ENCODE data around the gene HSBP1L1. TPM values are rescaled to one million over a fixed set of nuclear protein-coding genes. Genes with fewer than 3 reads are reported as not detected.

The HSBP1L1 gene
- total RNA-seq, 1 donor from 2014 or later, result 10.0 TPM

- no peak for DNase-seq (ENCODE audit: low spot score)
- Mint-ChIP-seq H3K4me1 (ENCODE audit: low read depth) (peaks cover 10% of the 10 kb centered on the region), H3K4me3 (no peak overlapping the region), H3K36me3 (ENCODE audit: low read depth) (peaks cover 34% of the 10 kb centered on the region), H3K27ac (no peak overlapping the region), H3K27me3 (ENCODE audit: insufficient read depth) (no peaks in the 10 kb centered on the region), H3K9me3 (no peaks in the 10 kb centered on the region)
- intact Hi-C loops (cut with micrococcal nuclease), result no loop called here
These were observed 10.6 kb downstream of the HSBP1L1 start for GRCh38 chr18:79975043-79975442.

- DNase-seq (ENCODE audit: low spot score), result no peak
- H3K4me3 Mint-ChIP-seq, result no peak overlapping the region
- intact Hi-C loops (cut with micrococcal nuclease), result no loop called here
- no peaks in the 10 kb centered on the region for H3K27me3 Mint-ChIP-seq (ENCODE audit: insufficient read depth)
- H3K36me3 Mint-ChIP-seq (ENCODE audit: low read depth), result peaks cover 30% of the 10 kb centered on the region
- H3K4me1 Mint-ChIP-seq (ENCODE audit: low read depth), result peaks cover 12% of the 10 kb centered on the region
- no peak overlapping the region for H3K27ac Mint-ChIP-seq
- H3K9me3 Mint-ChIP-seq, result no peaks in the 10 kb centered on the region
These were observed 11.7 kb downstream of the HSBP1L1 start for GRCh38 chr18:79975985-79976680.

GRCh38 chr18:79979843-79980242 is 15.4 kb downstream of the HSBP1L1 start:
- H3K36me3 Mint-ChIP-seq (ENCODE audit: low read depth), result peaks cover 26% of the 10 kb centered on the region

DNA sequence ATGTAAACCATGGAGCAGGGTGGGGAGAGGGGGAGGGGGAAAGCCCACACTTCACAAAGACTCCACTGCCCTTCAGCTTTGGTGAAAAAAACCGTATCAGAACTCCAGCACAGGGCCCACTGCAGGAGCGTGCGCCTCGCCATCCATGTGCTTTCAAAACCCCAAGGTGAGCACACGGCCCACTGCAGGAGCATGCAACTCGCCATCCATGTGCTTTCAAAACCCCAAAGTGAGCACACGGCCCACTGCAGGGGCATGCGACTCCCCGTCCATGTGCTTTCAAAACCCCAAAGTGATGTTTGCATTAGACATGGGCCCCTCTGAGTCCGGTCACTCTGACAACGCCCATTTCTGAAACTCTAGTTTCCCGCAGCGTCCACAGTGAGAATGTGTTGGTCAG is 16.1 kb downstream of the HSBP1L1 start:
- H3K27ac Mint-ChIP-seq, result no peak overlapping the region
- H3K4me1 Mint-ChIP-seq (ENCODE audit: low read depth), result peaks cover 43% of the 10 kb centered on the region
- no peak overlapping the region for H3K4me3 Mint-ChIP-seq
- intact Hi-C loops (cut with micrococcal nuclease), result loop anchor here (10.0 kb wide), 1 partner anchor 186 kb away; the partner anchor contains the start of gene KCNG2
- H3K9me3 Mint-ChIP-seq, result no peaks in the 10 kb centered on the region
- no peaks in the 10 kb centered on the region for H3K27me3 Mint-ChIP-seq (ENCODE audit: insufficient read depth)
- peaks cover 30% of the 10 kb centered on the region for H3K36me3 Mint-ChIP-seq (ENCODE audit: low read depth)
- no peak for DNase-seq (ENCODE audit: low spot score)

More at GRCh38 chr18:79979843-79980242, 15.4 kb downstream of the HSBP1L1 start:
- intact Hi-C loops (cut with micrococcal nuclease), result loop anchor here (10.0 kb wide), 1 partner anchor 185 kb away; the partner anchor contains the start of gene KCNG2
- H3K27me3 Mint-ChIP-seq (ENCODE audit: insufficient read depth), result no peaks in the 10 kb centered on the region
- H3K9me3 Mint-ChIP-seq, result no peaks in the 10 kb centered on the region
- DNase-seq (ENCODE audit: low spot score), result no peak
- peaks cover 35% of the 10 kb centered on the region for H3K4me1 Mint-ChIP-seq (ENCODE audit: low read depth)
- H3K4me3 Mint-ChIP-seq, result no peak overlapping the region
- no peak overlapping the region for H3K27ac Mint-ChIP-seq

GRCh38 chr18:79982736-79983135 is 18.3 kb downstream of the HSBP1L1 start:
- intact Hi-C loops (cut with micrococcal nuclease), result loop anchor here (10.0 kb wide), 1 partner anchor 188 kb away; the partner anchor contains the start of gene KCNG2
- H3K36me3 Mint-ChIP-seq (ENCODE audit: low read depth), result peaks cover 36% of the 10 kb centered on the region

GRCh38 chr18:79983253-79983652 is 18.8 kb downstream of the HSBP1L1 start:
- intact Hi-C loops (cut with micrococcal nuclease), result loop anchor here (10.0 kb wide), 1 partner anchor 188 kb away; the partner anchor contains the start of gene KCNG2
- Mint-ChIP-seq H3K27ac (no peak overlapping the region), H3K4me3 (no peak overlapping the region), H3K36me3 (ENCODE audit: low read depth) (peaks cover 32% of the 10 kb centered on the region), H3K27me3 (ENCODE audit: insufficient read depth) (no peaks in the 10 kb centered on the region), H3K4me1 (ENCODE audit: low read depth) (peaks cover 58% of the 10 kb centered on the region), H3K9me3 (no peaks in the 10 kb centered on the region)
- no peak for DNase-seq (ENCODE audit: low spot score)

More at GRCh38 chr18:79982736-79983135, 18.3 kb downstream of the HSBP1L1 start:
- Mint-ChIP-seq H3K27ac (peak overlapping the region; percentile 59), H3K27me3 (ENCODE audit: insufficient read depth) (no peaks in the 10 kb centered on the region), H3K4me3 (no peak overlapping the region), H3K4me1 (ENCODE audit: low read depth) (peaks cover 58% of the 10 kb centered on the region), H3K9me3 (no peaks in the 10 kb centered on the region)
- no peak for DNase-seq (ENCODE audit: low spot score)

DNA sequence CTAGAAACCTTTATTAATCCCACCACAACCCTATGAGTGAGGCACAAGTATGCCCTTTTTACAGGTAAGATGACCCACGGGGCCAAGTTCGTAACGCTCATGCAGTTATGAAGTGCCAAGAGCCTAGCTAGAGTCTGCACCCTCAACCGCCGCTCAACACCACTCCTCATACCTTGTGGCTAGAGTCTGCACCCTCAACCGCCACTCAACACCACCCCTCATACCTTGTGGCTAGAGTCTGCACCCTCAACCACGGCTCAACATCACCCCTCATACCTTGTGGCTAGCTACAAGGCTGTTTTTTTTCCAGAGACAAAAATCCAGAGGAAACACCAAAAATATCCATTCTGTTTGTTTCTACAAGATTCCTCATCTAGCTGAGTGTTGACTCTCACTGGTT is 19.4 kb downstream of the HSBP1L1 start:
- Mint-ChIP-seq H3K9me3 (no peaks in the 10 kb centered on the region), H3K36me3 (ENCODE audit: low read depth) (peaks cover 32% of the 10 kb centered on the region), H3K4me1 (ENCODE audit: low read depth) (peaks cover 58% of the 10 kb centered on the region), H3K27ac (peak overlapping the region; percentile 18), H3K27me3 (ENCODE audit: insufficient read depth) (no peaks in the 10 kb centered on the region), H3K4me3 (no peak overlapping the region)
- no peak for DNase-seq (ENCODE audit: low spot score)
- intact Hi-C loops (cut with micrococcal nuclease), result loop anchor here (10.0 kb wide), 1 partner anchor 189 kb away; the partner anchor contains the start of gene KCNG2

- H3K36me3 Mint-ChIP-seq (ENCODE audit: low read depth), result peaks cover 26% of the 10 kb centered on the region
- no peaks in the 10 kb centered on the region for H3K27me3 Mint-ChIP-seq (ENCODE audit: insufficient read depth)
- H3K4me1 Mint-ChIP-seq (ENCODE audit: low read depth), result peaks cover 47% of the 10 kb centered on the region
- intact Hi-C loops (cut with micrococcal nuclease), result loop anchor here (5.0 to 10.0 kb wide), 2 partner anchors 190 to 578 kb away; partner anchors contain the start of gene KCNG2
- no peak for DNase-seq (ENCODE audit: low spot score)
- no peak overlapping the region for H3K27ac Mint-ChIP-seq
- no peaks in the 10 kb centered on the region for H3K9me3 Mint-ChIP-seq
- H3K4me3 Mint-ChIP-seq, result peak overlapping the region; percentile 72
These were observed 20.7 kb downstream of the HSBP1L1 start for GRCh38 chr18:79985172-79985571.

DNA sequence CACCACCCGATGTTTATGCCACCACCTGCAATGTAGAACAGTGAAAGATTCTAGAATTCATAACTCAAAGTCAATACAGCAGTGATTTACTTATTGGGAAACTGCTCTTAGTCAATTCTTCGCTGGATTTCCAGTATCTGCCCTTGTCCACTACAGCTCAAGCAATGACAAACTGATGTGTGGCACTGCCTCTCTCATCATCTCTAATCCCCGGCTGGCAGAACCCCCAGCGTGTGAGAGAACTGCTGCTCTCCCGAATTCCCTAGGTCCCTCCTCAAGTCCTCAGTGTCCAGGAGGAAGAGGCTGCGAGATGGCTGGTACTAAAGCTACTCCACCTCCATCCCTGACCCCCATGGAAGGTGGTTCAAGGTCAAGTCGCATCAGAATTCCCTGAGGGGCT is 22.3 kb downstream of the HSBP1L1 start:
- peaks cover 46% of the 10 kb centered on the region for H3K4me1 Mint-ChIP-seq (ENCODE audit: low read depth)
- intact Hi-C loops (cut with micrococcal nuclease), result loop anchor here (5.0 to 10.0 kb wide), 2 partner anchors 192 to 579 kb away; partner anchors contain the start of gene KCNG2
- peaks cover 25% of the 10 kb centered on the region for H3K36me3 Mint-ChIP-seq (ENCODE audit: low read depth)

DNA sequence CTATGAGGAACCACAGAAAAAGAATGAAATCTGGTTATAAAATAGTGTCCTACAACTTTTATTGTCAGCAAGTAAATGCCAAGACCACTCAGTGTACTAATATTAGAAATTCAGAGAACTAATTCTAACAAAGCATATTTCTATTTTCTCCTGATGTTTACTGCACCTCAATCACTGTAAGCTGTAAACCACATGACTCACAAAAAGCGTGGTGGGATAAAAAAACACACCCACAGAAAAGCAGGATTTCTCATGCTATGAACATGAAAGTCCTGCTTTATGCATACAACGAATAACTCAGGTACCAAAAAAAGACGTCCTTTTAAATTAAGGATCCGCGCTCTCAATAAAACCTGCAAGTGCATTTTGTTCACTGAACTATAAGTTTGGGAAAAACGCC is 23.1 kb downstream of the HSBP1L1 start:
- H3K36me3 Mint-ChIP-seq (ENCODE audit: low read depth), result peaks cover 19% of the 10 kb centered on the region

More for the DNA sequence above, 22.3 kb downstream of the HSBP1L1 start:
- Mint-ChIP-seq H3K4me3 (peak overlapping the region; percentile 96), H3K27ac (peak overlapping the region; percentile 48), H3K27me3 (ENCODE audit: insufficient read depth) (no peaks in the 10 kb centered on the region), H3K9me3 (no peaks in the 10 kb centered on the region)
- no peak for DNase-seq (ENCODE audit: low spot score)

GRCh38 chr18:79988071-79988450 is 23.6 kb downstream of the HSBP1L1 start:
- peaks cover 3% of the 10 kb centered on the region for H3K27me3 Mint-ChIP-seq (ENCODE audit: insufficient read depth)
- H3K9me3 Mint-ChIP-seq, result no peaks in the 10 kb centered on the region
- peak; percentile 62 for DNase-seq (ENCODE audit: low spot score)
- H3K36me3 Mint-ChIP-seq (ENCODE audit: low read depth), result peaks cover 19% of the 10 kb centered on the region
- intact Hi-C loops (cut with micrococcal nuclease), result loop anchor here (1.0 to 10.0 kb wide), 8 partner anchors 25 to 581 kb away; partner anchors contain the start of genes ADNP2, CTDP1, KCNG2 and RBFA
- peak overlapping the region; percentile 96 for H3K4me3 Mint-ChIP-seq
- H3K4me1 Mint-ChIP-seq (ENCODE audit: low read depth), result peaks cover 38% of the 10 kb centered on the region
- peak overlapping the region; percentile 93 for H3K27ac Mint-ChIP-seq

More for the DNA sequence above, 23.1 kb downstream of the HSBP1L1 start:
- H3K4me3 Mint-ChIP-seq, result peak overlapping the region; percentile 96
- no peak for DNase-seq (ENCODE audit: low spot score)
- peak overlapping the region; percentile 93 for H3K27ac Mint-ChIP-seq
- H3K27me3 Mint-ChIP-seq (ENCODE audit: insufficient read depth), result no peaks in the 10 kb centered on the region
- intact Hi-C loops (cut with micrococcal nuclease), result loop anchor here (5.0 to 10.0 kb wide), 2 partner anchors 193 to 580 kb away; partner anchors contain the start of gene KCNG2
- H3K4me1 Mint-ChIP-seq (ENCODE audit: low read depth), result peaks cover 41% of the 10 kb centered on the region
- no peaks in the 10 kb centered on the region for H3K9me3 Mint-ChIP-seq

GRCh38 chr18:79988451-79989194 is 24.2 kb downstream of the HSBP1L1 start, which contains the start of gene TXNL4A:
Gene TXNL4A (minus strand): TSS chr18:79988563. CDS start chr18:79988392, 171 bp downstream.
- Mint-ChIP-seq H3K27me3 (ENCODE audit: insufficient read depth) (peaks cover 5% of the 10 kb centered on the region), H3K4me1 (ENCODE audit: low read depth) (peaks cover 32% of the 10 kb centered on the region), H3K9me3 (no peaks in the 10 kb centered on the region), H3K36me3 (ENCODE audit: low read depth) (peaks cover 19% of the 10 kb centered on the region), H3K4me3 (peak within 1 kb of the TSS; percentile 96), H3K27ac (peak within 1 kb of the TSS; percentile 97)
- intact Hi-C loops (cut with micrococcal nuclease), result loop anchor here (1.0 to 10.0 kb wide), 8 partner anchors 25 to 581 kb away; partner anchors contain the start of genes ADNP2, CTDP1, KCNG2 and RBFA
- peak; percentile 85 for DNase-seq (ENCODE audit: low spot score)

Measured in activated T-helper 1 cell treated with anti-CD3 and anti-CD28 coated beads, Interleukin-12 subunit alpha, Interleukin-12 subunit beta, Interleukin-2, Interleukin-4 antibody, amounts not matched to agents 30 ng/mL and 10 ng/mL and 1 ng/mL, durations not matched to agents 14 hours and 24 hours and 36 hours (primary cell).